HG03457 (cell line): ENCODE measurements around the gene NEURL1.
"Not testable (repeated sequence)": the region's sequence is repeated elsewhere in the genome, so short reads cannot be mapped to it uniquely, and the experiment has no call there.

Source experiments
- ATAC-seq: cut with Tn5 transposase; IDR thresholded peaks from one replicate; pipeline ENCODE4 v1.9.1; 2021; ENCODE audit warnings: moderate number of reproducible peaks; ENCODE audit not compliant: unreplicated experiment

NEURL1 gene

DNA sequence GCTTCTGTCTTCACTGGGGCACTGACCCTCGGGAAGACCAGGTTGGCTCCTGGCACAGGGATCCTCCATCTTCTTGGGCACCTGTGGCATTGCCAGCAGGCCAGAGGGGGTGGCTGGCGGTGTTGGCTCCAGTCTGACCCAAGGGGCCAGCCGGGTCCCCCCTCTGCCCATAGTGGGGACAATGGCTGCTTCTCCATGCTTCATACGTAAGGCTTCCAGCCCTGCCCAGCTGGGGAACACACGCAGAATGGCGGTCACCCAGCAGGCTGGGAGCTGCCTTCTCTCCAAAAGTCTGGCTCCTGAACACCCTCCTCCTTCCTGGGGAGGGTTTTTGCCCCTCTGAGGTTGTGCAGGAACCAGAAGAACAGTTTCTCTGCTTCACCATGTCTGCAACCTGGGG is 106.8 kb downstream of the NEURL1 start:
- ATAC-seq, result no peak

DNA sequence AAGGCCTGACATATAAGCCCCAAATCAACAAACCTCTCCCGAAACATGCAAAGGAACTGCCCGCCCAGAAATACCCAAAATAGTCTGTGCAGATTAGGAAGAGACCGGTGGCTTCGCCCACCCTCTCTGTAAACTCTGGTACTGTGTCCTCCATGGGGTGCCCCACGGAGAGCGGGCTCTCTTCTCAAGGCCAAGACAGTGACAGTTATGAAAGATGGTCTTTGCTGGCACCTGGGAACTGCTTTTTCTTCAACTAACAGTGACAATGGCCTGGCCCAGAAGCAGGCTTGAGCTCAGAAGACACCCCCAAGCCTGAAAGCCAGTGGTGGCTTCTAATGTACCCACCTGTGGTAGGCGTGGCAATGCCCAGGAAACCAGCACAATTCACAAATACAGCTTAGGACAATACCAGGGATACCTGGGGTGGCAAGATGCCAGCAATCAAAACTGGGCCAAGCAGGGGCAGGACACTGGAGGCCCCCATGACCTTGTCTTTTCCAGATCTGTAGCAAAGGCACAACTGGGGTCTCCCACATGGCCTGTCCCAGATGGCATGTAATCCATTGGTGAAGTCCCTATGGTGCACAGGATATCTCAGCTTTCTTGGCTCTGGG is 107.6 kb downstream of the NEURL1 start:
- no peak for ATAC-seq

DNA sequence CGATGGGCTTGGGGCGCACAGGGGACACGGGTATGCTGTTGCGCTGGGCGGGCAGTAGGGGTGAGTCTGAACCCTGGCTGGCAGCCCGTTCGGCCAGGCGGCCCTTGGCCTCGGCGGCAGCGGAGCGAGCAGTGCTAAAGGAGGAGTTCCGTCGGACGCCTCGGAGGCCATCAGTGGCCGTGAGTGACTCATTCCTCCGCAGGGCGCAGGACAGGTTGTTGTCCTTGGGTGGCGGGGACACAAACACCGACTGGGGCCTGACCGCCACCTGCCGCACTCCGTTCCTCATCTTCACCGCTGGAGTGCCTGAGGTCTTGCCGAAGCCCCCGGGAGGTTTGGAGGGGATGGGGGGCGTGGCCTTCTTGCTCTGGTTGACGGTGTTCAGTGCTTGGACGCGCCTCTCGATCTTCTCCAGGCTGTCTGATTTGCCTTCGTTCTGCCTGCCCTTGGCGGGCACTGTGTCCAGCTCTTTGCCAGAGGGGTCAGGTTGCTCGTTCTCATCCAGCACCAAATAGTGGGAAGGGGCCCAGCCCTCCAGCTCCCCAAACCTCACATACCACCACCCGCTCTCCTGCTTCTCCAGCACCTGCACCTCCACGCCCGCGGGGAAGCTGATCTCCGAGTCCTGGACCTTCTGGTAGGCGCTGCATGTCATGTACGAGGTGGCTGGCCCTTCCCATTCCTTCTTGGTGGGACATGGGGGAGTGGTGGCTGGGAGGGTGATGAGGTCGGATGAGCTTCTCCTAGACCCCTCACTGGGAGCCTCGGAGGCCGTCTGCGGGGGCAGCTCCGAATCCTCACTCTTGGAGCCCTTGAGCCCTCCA is 108.7 kb downstream of the NEURL1 start:
- no peak for ATAC-seq

DNA sequence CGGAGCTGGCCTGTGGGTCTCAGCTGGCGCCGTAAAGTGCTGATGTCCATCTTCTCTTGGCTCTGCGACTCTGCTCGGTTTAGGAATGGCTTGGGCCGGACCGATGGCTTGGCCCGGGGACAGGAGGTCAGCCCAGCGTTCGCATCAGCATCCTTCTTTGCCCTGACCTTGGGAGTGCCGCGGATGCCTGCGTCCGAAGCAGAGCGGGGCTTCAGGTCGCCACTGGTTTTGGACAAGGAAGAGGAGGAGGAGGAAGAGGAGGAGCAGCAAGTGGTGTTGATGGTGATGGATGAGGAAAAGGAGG is 109.3 kb downstream of the NEURL1 start:
- no peak for ATAC-seq

DNA sequence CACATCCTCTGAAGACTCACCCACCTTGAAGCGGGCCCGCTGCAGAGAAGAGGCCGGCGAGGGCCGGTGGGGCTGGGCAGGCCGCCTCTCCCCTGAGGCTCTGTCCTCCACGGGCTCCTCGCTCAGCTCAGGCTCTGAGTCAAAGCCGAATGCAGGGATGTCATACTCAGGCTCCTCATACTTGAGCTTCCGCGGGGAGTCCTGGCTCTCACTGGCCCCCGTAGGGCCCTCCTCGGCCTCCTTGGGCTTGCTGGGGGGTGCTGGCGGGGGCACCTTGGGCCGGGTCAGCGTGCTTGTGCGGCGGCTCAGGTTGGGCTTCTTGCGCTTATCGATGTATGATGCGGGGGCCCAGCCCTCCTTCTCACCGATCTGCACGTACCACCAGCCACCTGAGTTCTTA is 109.9 kb downstream of the NEURL1 start:
- no peak for ATAC-seq

DNA sequence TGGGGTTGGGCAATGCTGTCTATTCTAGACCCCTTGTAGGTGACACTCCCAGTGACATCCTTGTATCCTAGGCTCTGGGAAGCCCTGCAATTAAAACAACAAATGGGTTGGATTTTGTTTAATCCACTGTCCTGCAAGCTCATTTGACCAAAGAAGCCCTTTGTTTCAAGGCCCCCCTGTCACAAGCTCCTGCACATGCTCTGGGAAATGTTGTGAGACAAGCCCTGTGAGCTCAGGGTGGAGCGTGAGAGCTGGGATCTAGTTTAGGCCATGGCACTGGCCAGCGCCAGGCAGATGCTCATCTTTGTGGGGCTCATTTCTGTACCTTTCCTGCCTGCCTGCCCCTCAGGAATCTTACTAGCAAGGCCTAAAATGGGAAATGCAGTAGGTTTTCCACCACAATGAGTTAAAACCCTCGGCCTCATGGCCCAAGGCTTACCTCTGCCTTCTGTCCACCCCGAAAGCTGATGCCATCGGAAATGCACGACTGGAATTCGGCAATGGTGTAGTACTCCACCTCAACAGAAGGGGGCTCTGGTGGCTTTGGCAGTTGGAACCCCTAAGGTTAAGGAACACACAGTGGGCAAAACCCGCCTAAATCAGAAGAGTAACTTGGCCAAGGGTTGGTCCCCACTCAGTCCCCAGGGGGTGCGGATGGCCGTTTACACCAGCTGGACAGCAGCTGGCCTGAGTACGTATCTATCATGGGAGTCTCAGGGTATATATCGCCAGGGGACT is 112.0 kb downstream of the NEURL1 start:
- ATAC-seq, result no peak

DNA sequence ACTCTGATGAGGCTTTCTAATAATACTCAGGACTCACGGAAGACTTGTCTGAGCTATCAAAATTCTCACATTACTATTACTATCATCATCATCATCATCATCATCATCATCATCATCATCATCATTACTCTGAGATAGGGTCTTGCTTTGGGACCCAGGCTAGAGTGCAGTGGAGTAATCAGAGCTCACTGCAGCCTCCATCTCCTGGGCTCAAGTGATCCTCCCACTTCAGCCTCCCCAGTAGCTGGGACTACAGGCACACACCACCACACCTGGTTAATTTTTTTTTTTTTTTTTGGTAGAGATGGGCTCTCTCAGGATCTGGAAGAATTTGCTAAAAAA is 112.6 kb downstream of the NEURL1 start:
- not testable (repeated sequence) for ATAC-seq

DNA sequence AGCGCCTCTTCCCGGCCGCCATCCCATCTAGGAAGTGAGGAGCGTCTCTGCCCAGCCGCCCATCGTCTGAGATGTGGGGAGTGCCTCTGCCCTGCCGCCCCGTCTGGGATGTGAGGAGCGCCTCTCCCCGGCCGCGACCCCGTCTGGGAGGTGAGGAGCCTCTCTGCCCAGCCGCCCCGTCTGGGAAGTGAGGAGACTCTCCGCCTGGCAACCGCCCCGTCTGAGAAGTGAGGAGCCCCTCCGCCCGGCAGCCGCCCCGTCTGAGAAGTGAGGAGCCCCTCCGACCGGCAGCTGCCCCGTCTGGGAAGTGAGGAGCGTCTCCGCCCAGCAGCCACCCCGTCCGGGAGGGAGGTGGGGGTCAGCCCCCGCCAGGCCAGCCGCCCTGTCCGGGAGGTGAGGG is 113.5 kb downstream of the NEURL1 start:
- not testable (repeated sequence) for ATAC-seq

DNA sequence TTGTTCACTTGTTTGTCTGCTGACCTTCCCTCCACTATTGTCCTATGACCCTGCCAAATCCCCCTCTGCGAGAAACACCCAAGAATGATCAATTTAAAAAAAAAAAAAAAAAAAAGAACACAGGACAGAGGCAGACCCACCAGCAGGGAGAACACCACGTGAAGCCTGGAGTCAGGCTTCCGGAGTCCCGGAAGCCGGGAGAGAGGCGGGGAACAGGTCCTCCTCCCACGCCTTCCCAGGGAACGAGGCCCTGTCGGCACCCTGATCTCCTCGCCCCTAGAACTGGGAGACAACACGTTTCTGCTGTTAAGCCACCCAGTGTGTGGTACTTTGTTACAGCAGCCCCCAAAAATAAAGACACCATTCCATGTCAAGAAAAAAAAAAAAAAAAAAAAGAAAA is 114.6 kb downstream of the NEURL1 start:
- ATAC-seq, result not testable (repeated sequence)

DNA sequence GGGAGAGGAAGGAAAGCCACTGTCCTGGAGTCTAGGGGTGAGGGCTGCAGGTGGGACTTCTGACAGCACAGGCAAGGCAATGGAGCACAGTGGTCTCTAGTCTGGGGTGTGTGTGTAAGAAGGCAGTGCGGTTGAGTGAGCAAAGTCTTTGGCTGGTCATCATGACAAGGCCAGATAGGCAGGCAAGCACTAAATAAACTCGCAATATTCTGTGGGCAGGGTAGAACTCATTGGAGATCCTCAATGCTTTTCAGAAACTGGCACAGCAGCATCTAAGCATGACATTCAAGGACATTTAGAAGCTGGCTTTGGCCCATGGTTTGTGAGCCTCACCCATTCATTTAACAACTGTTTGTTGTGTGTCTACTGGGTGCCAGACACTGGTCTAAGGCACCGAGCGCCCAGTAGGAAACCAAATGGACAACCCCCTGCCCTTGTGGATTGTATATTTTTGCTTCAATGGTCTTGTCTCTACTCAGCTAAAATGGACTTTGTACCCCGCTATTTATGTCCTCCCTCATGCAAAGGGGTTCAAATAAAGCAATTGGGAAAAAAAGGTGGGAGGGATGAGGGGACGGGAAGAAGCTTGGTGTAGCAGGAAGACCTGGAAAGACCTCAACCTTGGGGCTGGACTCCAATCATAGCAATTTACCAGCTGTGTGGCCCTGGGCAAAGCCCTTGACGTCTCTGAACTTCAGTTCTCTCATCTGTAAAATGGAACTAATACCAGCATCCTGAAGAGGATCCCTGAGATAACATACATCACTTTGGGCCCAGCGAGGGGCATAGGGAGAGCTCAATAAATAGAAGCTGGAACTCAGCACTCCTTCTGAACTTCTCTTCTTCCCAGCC is 116.0 kb downstream of the NEURL1 start:
- no peak for ATAC-seq

DNA sequence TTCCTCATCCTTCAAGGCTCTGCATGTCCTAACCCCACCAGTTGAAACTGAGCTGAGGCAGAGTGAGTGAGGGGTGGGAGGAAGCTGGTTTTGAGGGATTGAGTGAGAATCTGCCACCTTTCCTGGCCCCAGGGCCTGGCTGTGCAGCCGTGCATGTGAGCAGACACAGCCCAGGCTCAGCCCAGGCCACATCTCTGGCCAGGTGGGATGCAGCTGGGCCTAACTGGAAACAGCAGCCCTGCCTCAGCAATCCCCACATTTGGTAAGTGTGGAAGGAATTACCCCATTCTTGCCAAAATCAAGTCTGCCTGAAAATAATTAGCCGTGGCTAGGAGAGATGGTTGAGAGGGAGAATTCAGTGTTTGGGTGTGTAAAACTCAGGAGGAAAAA is 116.6 kb downstream of the NEURL1 start:
- no peak for ATAC-seq

DNA sequence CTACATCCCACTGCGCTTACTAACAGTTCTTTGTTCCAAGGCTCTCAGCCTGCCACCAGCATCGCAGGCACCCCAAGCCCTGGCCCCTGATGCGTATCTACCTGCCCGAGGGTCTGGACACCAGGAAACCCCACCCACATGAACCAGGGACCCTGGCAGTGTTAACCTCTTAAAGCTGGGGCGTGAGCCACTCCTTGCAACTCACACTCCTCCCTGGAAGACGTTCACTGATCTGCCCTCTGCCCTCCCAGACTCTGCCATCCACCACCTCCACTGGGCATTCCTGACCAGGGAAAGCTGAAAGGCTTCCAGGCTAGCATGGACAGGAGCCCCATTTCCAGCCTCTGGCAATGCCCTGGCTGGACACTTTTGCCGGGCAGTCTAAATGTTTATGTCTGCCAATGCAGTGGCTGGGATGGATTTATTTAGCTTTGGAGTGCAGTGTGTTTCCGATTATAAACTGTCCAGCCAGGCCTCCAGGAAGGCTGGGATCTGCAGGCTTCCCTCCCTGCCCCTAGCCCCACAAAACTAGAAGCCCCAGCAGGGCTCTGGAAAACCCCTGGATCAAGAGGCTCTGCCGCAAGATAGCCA is 117.5 kb downstream of the NEURL1 start:
- ATAC-seq, result no peak

DNA sequence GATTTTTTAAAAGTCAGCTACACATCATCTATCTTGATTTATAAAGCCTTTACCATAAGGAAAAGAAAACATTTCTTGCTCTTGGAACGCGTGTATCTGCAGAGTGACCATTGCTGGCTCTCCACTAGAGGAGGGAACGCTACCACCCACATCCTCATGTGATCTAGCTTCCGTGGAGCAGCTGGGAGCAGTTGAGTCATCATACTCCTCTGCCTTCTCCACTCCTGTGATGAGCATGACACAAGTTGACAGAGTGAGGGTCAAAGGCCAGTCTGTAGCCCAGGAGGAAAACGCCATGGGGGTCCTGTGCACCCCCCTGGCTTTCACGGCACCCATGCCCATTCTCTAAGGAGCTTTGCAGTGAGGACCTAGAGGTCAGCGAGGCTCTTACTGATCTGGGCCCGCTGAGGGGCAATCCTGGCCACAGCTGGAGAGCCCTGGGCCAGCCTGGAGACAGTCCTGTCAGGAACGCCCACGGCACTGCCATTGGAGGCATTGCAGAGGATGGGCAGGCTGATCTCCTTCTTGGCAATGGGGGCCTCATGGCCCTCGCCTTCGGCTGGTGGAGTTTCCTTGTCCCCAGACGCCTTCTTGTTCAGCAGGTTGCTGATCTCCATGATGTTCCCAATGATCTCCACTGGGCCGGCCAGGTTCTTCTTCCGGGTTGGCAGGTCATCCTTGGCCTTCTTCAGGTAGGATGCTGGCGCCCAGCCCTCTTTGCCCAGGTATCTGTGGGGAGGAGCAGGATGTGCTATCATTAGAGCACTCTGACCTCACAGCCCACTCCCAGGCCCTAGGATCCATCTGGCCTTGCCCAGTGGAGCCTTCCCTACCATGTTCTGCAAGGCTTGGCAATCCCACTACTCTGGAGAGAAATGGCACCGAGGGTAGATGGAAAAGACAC is 119.2 kb downstream of the NEURL1 start:
- no peak for ATAC-seq

DNA sequence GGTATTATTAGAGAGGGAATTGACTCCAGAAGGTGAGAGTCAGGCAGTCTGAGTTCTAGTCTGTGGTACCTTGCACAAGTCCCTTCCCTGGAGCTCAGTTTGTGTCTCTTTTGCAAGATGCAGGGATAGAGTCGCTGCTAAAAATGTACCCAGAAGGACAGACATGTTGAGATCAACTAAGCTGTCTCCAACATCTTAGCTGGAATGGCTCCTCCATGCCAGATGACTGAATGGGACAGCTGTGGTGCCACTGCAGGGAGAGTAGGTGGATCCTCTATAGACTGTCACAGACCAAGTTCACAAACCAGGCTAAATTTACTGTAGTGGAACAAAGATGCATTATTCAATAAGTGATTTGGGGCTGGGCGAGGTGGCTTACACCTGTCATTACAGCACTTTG is 120.1 kb downstream of the NEURL1 start:
- ATAC-seq, result no peak

DNA sequence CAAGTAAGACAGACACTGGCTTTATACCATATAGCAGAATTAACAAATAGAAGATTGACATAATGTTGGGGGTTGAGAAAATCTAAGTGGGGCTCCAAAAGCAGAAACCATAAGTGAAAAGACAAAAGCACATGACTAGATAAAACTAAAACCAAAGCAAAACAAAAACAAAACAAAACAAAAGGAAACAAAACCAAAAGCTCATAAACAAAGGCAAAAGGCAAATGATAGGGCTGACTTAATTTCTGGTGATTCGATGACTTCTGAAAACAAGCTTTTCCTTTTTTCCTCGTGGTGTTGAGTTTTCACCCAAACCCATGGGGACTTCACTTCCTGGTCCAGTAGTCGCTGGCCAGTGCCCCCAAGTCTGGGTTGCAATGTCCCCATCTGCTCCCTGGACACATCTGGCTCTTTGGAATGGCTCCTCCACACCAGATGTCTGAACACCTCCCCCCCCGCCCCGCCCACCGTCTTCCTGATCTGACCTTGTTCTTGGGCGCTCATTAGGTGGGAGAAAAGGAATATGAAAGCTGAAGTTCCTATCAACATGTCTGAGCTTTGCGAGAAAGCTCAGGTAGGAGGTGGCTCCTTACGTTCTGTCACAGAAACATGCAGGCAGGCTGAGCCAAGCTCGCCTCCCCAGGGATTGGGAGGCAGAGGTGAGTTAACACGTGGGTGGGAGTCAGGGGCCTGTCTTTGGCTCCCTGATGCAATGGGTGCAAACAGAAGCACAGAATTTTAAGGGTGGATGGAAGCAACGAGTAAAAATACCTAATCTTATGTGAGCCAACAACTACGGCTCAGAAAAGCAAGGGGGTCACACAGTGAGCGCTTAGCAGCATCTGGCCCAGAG is 121.0 kb downstream of the NEURL1 start:
- no peak for ATAC-seq

DNA sequence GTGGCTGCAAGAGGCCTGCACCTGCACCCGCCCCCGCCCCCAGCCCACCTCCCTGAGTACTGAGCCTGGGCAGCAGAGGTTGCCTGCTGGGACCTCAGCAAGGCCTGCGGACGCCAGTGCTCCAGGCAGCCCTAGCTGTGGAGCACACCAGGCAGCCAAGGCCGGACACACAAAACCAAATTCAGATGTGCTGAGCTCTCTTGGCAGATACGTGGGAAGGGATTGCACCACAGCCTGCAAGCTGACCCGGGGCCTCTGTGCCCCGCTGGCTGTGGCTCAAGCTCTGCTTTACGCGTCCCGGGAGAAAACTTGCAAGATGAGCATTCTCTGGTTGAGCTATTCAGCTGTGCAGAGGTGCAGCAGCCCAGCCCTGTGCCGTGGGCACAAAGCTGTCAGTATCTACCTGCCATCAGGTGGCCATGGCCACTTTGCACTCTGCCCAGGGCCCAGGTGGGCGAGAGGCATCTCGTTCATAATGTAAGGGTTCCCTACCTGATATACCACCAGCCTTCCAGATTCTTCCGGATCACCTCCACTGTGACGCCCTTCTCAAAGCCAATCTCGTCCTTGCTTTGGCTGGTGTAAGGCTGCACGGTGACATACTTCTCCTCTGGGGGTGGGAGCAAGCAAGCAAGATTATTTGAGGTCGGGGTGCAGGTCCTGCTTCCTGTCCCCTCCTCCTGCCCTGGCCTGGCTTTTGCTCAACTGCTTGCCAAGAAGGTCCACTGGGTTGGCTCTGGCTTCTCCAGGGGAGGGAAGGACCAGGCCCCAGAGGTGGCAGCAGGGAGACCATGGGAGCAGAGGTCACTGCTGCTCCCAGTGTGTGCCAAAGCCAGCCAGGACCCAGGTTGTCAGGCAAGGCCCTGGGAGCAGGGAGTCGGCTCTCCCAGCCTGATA is 123.4 kb downstream of the NEURL1 start:
- no peak for ATAC-seq

DNA sequence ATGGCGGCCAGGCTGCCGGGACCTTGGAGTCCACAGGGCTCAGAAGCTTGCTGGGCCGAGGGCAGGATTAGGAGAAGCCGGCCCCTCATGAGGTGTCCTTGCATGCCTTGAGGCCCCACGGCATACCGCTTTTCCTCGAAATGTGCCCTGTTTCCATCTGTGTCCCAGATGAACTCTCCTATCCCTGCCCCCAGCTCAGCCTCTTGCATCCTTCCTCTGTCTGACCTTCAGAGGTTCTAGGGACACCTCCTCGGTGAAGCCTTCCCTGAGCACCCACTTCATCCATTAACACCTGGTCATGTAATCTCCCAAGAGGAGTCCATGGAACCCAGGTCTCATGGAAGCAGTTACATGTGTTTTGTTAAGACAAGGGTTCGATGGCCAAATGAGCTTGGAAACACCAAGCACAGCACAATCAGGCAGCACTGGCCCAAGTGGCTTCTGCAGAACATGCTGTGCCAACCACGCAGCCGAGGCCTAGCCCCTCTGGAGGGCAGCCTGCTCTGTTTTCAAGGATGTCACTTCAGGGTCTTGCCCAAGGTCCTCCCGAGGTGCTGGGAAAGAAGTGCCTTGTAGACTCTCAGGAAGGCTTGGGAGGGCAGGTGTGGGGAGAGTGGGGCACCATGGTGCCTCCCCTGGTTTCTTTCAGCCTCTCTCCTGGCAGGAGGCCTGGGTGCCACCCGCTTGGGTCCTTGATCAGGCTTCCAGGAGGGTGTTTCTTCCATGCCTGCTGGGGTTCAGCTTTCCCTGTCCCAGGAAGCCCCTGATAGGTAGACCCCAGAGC is 124.3 kb downstream of the NEURL1 start:
- no peak for ATAC-seq
